HepG2 (cell line): ENCODE measurements around the gene COL25A1. TPM values are rescaled to one million over a fixed set of nuclear protein-coding genes. Genes with fewer than 3 reads are reported as not detected.

Experiments
- ATAC-seq: fragments of 200-7000 bp; cut with Tn5 transposase; 3 replicates; pipeline ENCODE4 v1.9.1; 2020; ENCODE audit warnings: mild to moderate bottlenecking, moderate library complexity
- BruUV-seq: library from RNA; stranded (reverse); fragments of 400-500 nt; replicated peaks from 2 replicates; lab custom pipeline; 2021; lab: Mats Ljungman, UMichigan
- CTCF ChIA-PET: fragments of 300-600 bp; formaldehyde crosslinking; extraction: SDS; loops from one replicate; lab custom pipeline; 2021; ENCODE audit warnings: low total read pairs, inconsistent platforms, low intra/inter-chr PET ratio; lab: Yijun Ruan, JAX
- POLR2A ChIA-PET: fragments of 350-600 bp; sonication (Branson Sonifier 250); formaldehyde crosslinking; loops from one replicate; lab custom pipeline; 2020; ENCODE audit warnings: antibody characterized with exemption, inconsistent platforms; lab: Yijun Ruan, JAX
- DNase-seq: peaks from one replicate; pipeline ENCODE4 v3.0.0-alpha.2; 2015; ENCODE audit warnings: low spot score
- FAIRE-seq: peaks from 3 replicates; lab custom pipeline; 2011; peaks lifted over from hg19 to GRCh38; lab: Jason Lieb, UNC
- H2AFZ ChIP-seq: one replicate; pipeline ENCODE4 v1.6.1; 2011; ENCODE audit warnings: low read length, inconsistent platforms
- H3K27ac ChIP-seq: fragments of 300-600 bp; 3 replicates; pipeline ENCODE4 v1.8.0; 2011; ENCODE audit warnings: mixed run types, mild to moderate bottlenecking, mixed read lengths, low read length, inconsistent platforms; ENCODE audit not compliant: insufficient read depth; ENCODE audit errors: extremely low read length
- H3K27me3 ChIP-seq, 2 experiments: fragments of 200-600 bp in 1 of 2; 2 replicates in 1 of 2; 3 replicates in 1 of 2; pipeline versions ENCODE4 v1.6.0 to v1.8.0; 2011; ENCODE audit warnings: low read length in 2 of 2, mild to moderate bottlenecking in 2 of 2, moderate library complexity in 2 of 2, inconsistent platforms in 1 of 2; ENCODE audit not compliant: insufficient read depth in 2 of 2, control insufficient read depth in 1 of 2
- H3K36me3 ChIP-seq, 2 experiments: fragments of 200-600 bp in 1 of 2; replicated peaks in 1 of 2; 2 replicates in 1 of 2; 3 replicates in 1 of 2; pipeline versions ENCODE4 v1.5.1 to v1.8.0; 2011; ENCODE audit warnings: low read length in 2 of 2, inconsistent platforms in 1 of 2; ENCODE audit not compliant: insufficient read depth in 2 of 2, control insufficient read depth in 1 of 2
- H3K4me1 ChIP-seq: 2 replicates; pipeline ENCODE4 v1.5.1; 2012; ENCODE audit warnings: low read length, inconsistent platforms; ENCODE audit not compliant: insufficient read depth
- H3K4me2 ChIP-seq: 2 replicates; pipeline ENCODE4 v1.6.0; 2011; ENCODE audit warnings: low read depth, low read length, inconsistent platforms
- H3K4me3 ChIP-seq, 3 experiments: fragments of 200-600 bp in 1 of 3; sonication (generic), shearing (Covaris generic) in 1 of 3; replicated peaks in 1 of 3; 2 replicates each; pipeline ENCODE4 v1.5.1; 2011 to 2016; ENCODE audit warnings: low read length in 3 of 3, inconsistent platforms in 2 of 3, low read depth in 2 of 3, mild to moderate bottlenecking in 2 of 3, control low read depth in 1 of 3, mixed read lengths in 1 of 3; ENCODE audit not compliant: insufficient read depth in 1 of 3
- H3K79me2 ChIP-seq: one replicate; pipeline ENCODE4 v1.6.1; 2011; ENCODE audit warnings: low read length, inconsistent platforms; ENCODE audit not compliant: insufficient read depth
- H3K9ac ChIP-seq: 2 replicates; pipeline ENCODE4 v1.6.0; 2011; ENCODE audit warnings: mild to moderate bottlenecking, low read depth, low read length, inconsistent platforms; ENCODE audit not compliant: insufficient read depth
- H3K9me3 ChIP-seq: 2 replicates; pipeline ENCODE4 v1.5.1; 2012; ENCODE audit warnings: mild to moderate bottlenecking, low read length
- H4K20me1 ChIP-seq: 2 replicates; pipeline ENCODE4 v1.6.0; 2011; ENCODE audit warnings: inconsistent platforms, mild to moderate bottlenecking, low read length, moderate library complexity; ENCODE audit not compliant: insufficient read depth
- ETV6 ChIP-seq: sonication (generic); formaldehyde crosslinking; conservative IDR thresholded peaks from 2 replicates; pipeline ENCODE4 v1.4.0; 2020; ENCODE audit warnings: missing genetic modification reagents
- KLF16 ChIP-seq, 2 experiments: sonication (generic) in 1 of 2; formaldehyde crosslinking in 1 of 2; IDR thresholded peaks; 2 replicates each; pipeline versions ENCODE4 v1.6.1 to v1.8.0; 2016 to 2023; ENCODE audit warnings: missing genetic modification reagents in 2 of 2, missing compliant biosample characterization in 1 of 2
- RFX5 ChIP-seq: IDR thresholded peaks from 2 replicates; pipeline ENCODE4 v1.6.1; 2011; ENCODE audit warnings: low read depth, low read length, improper control_type of control experiment
- SIX1 ChIP-seq: sonication (generic); formaldehyde crosslinking; IDR thresholded peaks from 2 replicates; pipeline ENCODE4 v1.4.0; 2020; ENCODE audit warnings: missing genetic modification reagents, borderline replicate concordance
- ZC3H13 ChIP-seq: sonication (generic); formaldehyde crosslinking; IDR thresholded peaks from 2 replicates; pipeline ENCODE4 v1.8.1; 2023; ENCODE audit warnings: mild to moderate bottlenecking, missing genetic modification reagents, moderate library complexity
- WGBS: methylation state at CpG from one replicate; pipeline ENCODE4 v1.1.6; 2017; ENCODE audit warnings: low lambda C conversion rate; 5-methylcytosine and 5-hydroxymethylcytosine counted together
- in situ Hi-C: cut with HindIII; loops from 2 replicates; pipeline ENCODE4 v1.10.0; 2017; ENCODE audit warnings: low pct_unique_long_range_greater_than_20kb; ENCODE audit not compliant: extremely low pct_ligation_motif_present
- intact Hi-C: fragments of 100-400 bp; cut with micrococcal nuclease; formaldehyde crosslinking; loops from one replicate; pipeline ENCODE4 v1.10.0; 2022; ENCODE audit not compliant: unreplicated experiment
- polyA plus RNA-seq, 8 experiments: library from polyadenylated mRNA; depleted of rRNA in 3 of 8; stranded (reverse) in 7 of 8; unstranded in 1 of 8; fragments of >200 nt; fragmentation: Illumina TruSeq in 4 of 8; extraction: Trizol in 4 of 8; gene quantifications; 2 replicates each; pipeline versions ENCODE4 v1.2.1 to v1.2.3, GENCODE V29; 2011 to 2016; ENCODE audit warnings: low read depth in 4 of 8, missing spikeins in 1 of 8, mixed read lengths in 1 of 8; ENCODE audit not compliant: insufficient read depth in 1 of 8
- total RNA-seq, 5 experiments: library from RNA; depleted of rRNA; stranded (reverse); fragments of >200 nt; fragmentation: Illumina TruSeq; extraction: Trizol; gene quantifications; 2 replicates each; pipeline ENCODE4 v1.2.3, GENCODE V29; 2016; ENCODE audit warnings: low read depth in 1 of 5
- TF ChIP-seq, protein P1 (sequence below): conservative IDR thresholded peaks from 2 replicates; pipeline ENCODE4 v1.6.1; 2018; ENCODE audit warnings: missing genetic modification reagents
- TF ChIP-seq, protein P2 (sequence below): sonication (generic); formaldehyde crosslinking; IDR thresholded peaks from 2 replicates; pipeline ENCODE4 v1.4.0; 2020; ENCODE audit warnings: missing genetic modification reagents, borderline replicate concordance

Gene COL25A1
- total and polyA plus RNA-seq, 2 of the 13 experiments (the other 11 are each of a cell fraction or from before 2014, with no cell fraction given): not detected

DNA sequence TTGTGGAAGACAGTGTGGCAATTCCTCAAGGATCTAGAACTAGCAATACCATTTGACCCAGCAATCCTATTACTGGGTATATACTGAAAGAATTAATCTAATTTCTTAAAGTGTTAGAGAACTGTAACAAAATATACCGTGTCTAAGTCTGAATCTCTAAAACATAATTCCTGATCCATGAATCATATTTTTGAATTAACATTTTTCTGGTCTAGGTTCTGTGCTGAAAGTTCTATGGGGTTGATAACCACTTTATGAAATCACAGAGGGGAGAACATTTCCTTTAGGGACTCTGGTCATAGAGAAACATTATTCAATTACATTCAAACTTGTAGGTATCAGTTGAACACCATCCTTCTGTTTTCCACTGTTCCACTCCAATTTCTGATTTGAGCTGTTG is 447.7 kb downstream of the COL25A1 start:
- Histone ChIP-seq H3K27me3 (no peaks in the 10 kb centered on the region; a peak in 1 of 5 replicates), H3K9ac (no peak overlapping the region), H3K4me1 (no peaks in the 10 kb centered on the region), H3K27ac (no peak overlapping the region), H3K4me2 (no peak overlapping the region), H4K20me1 (no peaks in the 10 kb centered on the region), H3K36me3 (no peaks in the 10 kb centered on the region), H3K79me2 (no peaks in the 10 kb centered on the region), H3K9me3 (no peaks in the 10 kb centered on the region), H2AFZ (no peak overlapping the region), H3K4me3 (no peak overlapping the region)
- ChIA-PET CTCF (no interaction called here), POLR2A (no interaction called here)
- in situ Hi-C loops: no loop called here
- DNase-seq (no peak), ATAC-seq (no peak), FAIRE-seq (no peak)
- no TSS peak for BruUV-seq
- TF ChIP-seq RFX5: no peak
- no peak for TF ChIP-seq KLF16 (CRISPR knock-in tag; IDR thresholded peaks at IDR 0.05)
- no peak for TF ChIP-seq ZC3H13
- TF ChIP-seq, protein P1, sequence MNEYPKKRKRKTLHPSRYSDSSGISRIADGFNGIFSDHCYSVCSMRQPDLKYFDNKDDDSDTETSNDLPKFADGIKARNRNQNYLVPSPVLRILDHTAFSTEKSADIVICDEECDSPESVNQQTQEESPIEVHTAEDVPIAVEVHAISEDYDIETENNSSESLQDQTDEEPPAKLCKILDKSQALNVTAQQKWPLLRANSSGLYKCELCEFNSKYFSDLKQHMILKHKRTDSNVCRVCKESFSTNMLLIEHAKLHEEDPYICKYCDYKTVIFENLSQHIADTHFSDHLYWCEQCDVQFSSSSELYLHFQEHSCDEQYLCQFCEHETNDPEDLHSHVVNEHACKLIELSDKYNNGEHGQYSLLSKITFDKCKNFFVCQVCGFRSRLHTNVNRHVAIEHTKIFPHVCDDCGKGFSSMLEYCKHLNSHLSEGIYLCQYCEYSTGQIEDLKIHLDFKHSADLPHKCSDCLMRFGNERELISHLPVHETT (CRISPR knock-in tag): no peak
- TF ChIP-seq, protein P2, sequence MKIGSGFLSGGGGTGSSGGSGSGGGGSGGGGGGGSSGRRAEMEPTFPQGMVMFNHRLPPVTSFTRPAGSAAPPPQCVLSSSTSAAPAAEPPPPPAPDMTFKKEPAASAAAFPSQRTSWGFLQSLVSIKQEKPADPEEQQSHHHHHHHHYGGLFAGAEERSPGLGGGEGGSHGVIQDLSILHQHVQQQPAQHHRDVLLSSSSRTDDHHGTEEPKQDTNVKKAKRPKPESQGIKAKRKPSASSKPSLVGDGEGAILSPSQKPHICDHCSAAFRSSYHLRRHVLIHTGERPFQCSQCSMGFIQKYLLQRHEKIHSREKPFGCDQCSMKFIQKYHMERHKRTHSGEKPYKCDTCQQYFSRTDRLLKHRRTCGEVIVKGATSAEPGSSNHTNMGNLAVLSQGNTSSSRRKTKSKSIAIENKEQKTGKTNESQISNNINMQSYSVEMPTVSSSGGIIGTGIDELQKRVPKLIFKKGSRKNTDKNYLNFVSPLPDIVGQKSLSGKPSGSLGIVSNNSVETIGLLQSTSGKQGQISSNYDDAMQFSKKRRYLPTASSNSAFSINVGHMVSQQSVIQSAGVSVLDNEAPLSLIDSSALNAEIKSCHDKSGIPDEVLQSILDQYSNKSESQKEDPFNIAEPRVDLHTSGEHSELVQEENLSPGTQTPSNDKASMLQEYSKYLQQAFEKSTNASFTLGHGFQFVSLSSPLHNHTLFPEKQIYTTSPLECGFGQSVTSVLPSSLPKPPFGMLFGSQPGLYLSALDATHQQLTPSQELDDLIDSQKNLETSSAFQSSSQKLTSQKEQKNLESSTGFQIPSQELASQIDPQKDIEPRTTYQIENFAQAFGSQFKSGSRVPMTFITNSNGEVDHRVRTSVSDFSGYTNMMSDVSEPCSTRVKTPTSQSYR: no peak
- TF ChIP-seq SIX1 (CRISPR knock-in tag): no peak
- no peak for TF ChIP-seq ETV6 (CRISPR knock-in tag)
- intact Hi-C loops: no loop called here
- 0% methylated on average over 1 of the region's 1 CpG for WGBS
